IPS-15b (cell line): ENCODE data around the gene CUX1.
"Not testable (repeated sequence)": the region's sequence is repeated elsewhere in the genome, so short reads cannot be mapped to it uniquely, and the experiment has no call there.

Source experiments
- H3K27me3 ChIP-seq: one replicate; pipeline ENCODE4 v1.6.1; 2013; ENCODE audit warnings: low read length; ENCODE audit not compliant: control insufficient read depth, insufficient read depth
- H3K36me3 ChIP-seq: one replicate; pipeline ENCODE4 v1.6.1; 2013; ENCODE audit warnings: low read length; ENCODE audit not compliant: control insufficient read depth, insufficient read depth
- H3K4me1 ChIP-seq: one replicate; pipeline ENCODE4 v1.6.1; 2013; ENCODE audit warnings: mild to moderate bottlenecking, low read length; ENCODE audit not compliant: control insufficient read depth, insufficient read depth
- H3K4me3 ChIP-seq: one replicate; pipeline ENCODE4 v1.5.1; 2013; ENCODE audit warnings: low read depth, low read length
- H3K9ac ChIP-seq: one replicate; pipeline ENCODE4 v1.6.1; 2013; ENCODE audit warnings: low read depth, mild to moderate bottlenecking, low read length
- H3K9me3 ChIP-seq: one replicate; pipeline ENCODE4 v1.6.1; 2013; ENCODE audit warnings: mild to moderate bottlenecking, low read length; ENCODE audit not compliant: control insufficient read depth, insufficient read depth

CUX1 gene

GRCh38 chr7:101985903-101986734 is 168.7 kb downstream of the CUX1 start:
- Histone ChIP-seq H3K9me3 (peaks cover 5% of the 10 kb centered on the region), H3K4me3 (no peak overlapping the region), H3K4me1 (peaks cover 14% of the 10 kb centered on the region), H3K36me3 (no peaks in the 10 kb centered on the region), H3K9ac (no peak overlapping the region), H3K27me3 (no peaks in the 10 kb centered on the region)

GRCh38 chr7:101987494-101987893 is 170.1 kb downstream of the CUX1 start:
- Histone ChIP-seq H3K27me3 (no peaks in the 10 kb centered on the region), H3K4me1 (peaks cover 14% of the 10 kb centered on the region), H3K4me3 (no peak overlapping the region), H3K9ac (no peak overlapping the region), H3K36me3 (no peaks in the 10 kb centered on the region), H3K9me3 (peaks cover 5% of the 10 kb centered on the region)

GRCh38 chr7:101988060-101988459 is 170.6 kb downstream of the CUX1 start:
- H3K9me3 ChIP-seq, H3K9ac ChIP-seq, H3K4me3 ChIP-seq, H3K36me3 ChIP-seq, H3K27me3 ChIP-seq: not testable (repeated sequence)
- H3K4me1 ChIP-seq = peaks cover 14% of the 10 kb centered on the region

- no peaks in the 10 kb centered on the region for H3K36me3 ChIP-seq
- H3K27me3 ChIP-seq = no peaks in the 10 kb centered on the region
- H3K9ac ChIP-seq = no peak overlapping the region
- H3K9me3 ChIP-seq = no peaks in the 10 kb centered on the region
- peaks cover 14% of the 10 kb centered on the region for H3K4me1 ChIP-seq
- H3K4me3 ChIP-seq = no peak overlapping the region
These were observed 171.1 kb downstream of the CUX1 start for GRCh38 chr7:101988513-101988912.

- Histone ChIP-seq H3K9me3 (no peaks in the 10 kb centered on the region), H3K36me3 (no peaks in the 10 kb centered on the region), H3K4me3 (no peak overlapping the region), H3K4me1 (peaks cover 14% of the 10 kb centered on the region), H3K9ac (no peak overlapping the region), H3K27me3 (no peaks in the 10 kb centered on the region)
These were observed 171.7 kb downstream of the CUX1 start for GRCh38 chr7:101989101-101989500.

GRCh38 chr7:101990811-101991418 is 173.5 kb downstream of the CUX1 start:
- Histone ChIP-seq H3K4me1 (peaks cover 3% of the 10 kb centered on the region), H3K9me3 (no peaks in the 10 kb centered on the region), H3K4me3 (no peak overlapping the region), H3K36me3 (no peaks in the 10 kb centered on the region), H3K27me3 (no peaks in the 10 kb centered on the region), H3K9ac (no peak overlapping the region)

GRCh38 chr7:101991860-101992259 is 174.4 kb downstream of the CUX1 start:
- Histone ChIP-seq H3K4me1 (peaks cover 2% of the 10 kb centered on the region), H3K36me3 (no peaks in the 10 kb centered on the region), H3K27me3 (no peaks in the 10 kb centered on the region), H3K9ac (no peak overlapping the region), H3K9me3 (no peaks in the 10 kb centered on the region), H3K4me3 (no peak overlapping the region)

- H3K4me3 ChIP-seq = no peak overlapping the region
- no peaks in the 10 kb centered on the region for H3K9me3 ChIP-seq
- H3K36me3 ChIP-seq = no peaks in the 10 kb centered on the region
- no peak overlapping the region for H3K9ac ChIP-seq
- H3K27me3 ChIP-seq = no peaks in the 10 kb centered on the region
- peaks cover 2% of the 10 kb centered on the region for H3K4me1 ChIP-seq
These were observed 175.9 kb downstream of the CUX1 start for GRCh38 chr7:101993311-101993710.

GRCh38 chr7:101995121-101995520 is 177.7 kb downstream of the CUX1 start:
- Histone ChIP-seq H3K9ac (no peak overlapping the region), H3K27me3 (no peaks in the 10 kb centered on the region), H3K36me3 (no peaks in the 10 kb centered on the region), H3K4me1 (peaks cover 2% of the 10 kb centered on the region), H3K9me3 (no peaks in the 10 kb centered on the region), H3K4me3 (no peak overlapping the region)

- Histone ChIP-seq H3K4me1 (peaks cover 2% of the 10 kb centered on the region), H3K9ac (no peak overlapping the region), H3K36me3 (no peaks in the 10 kb centered on the region), H3K9me3 (no peaks in the 10 kb centered on the region), H3K4me3 (no peak overlapping the region), H3K27me3 (no peaks in the 10 kb centered on the region)
These were observed 178.8 kb downstream of the CUX1 start for GRCh38 chr7:101996131-101996691.

GRCh38 chr7:101996876-101997275 is 179.4 kb downstream of the CUX1 start:
- Histone ChIP-seq H3K27me3 (no peaks in the 10 kb centered on the region), H3K9ac (peak overlapping the region; percentile 12), H3K9me3 (no peaks in the 10 kb centered on the region), H3K4me3 (no peak overlapping the region), H3K4me1 (peaks cover 2% of the 10 kb centered on the region), H3K36me3 (no peaks in the 10 kb centered on the region)
